HepG2 (cell line): ENCODE measurements around the gene SLC13A3. TPM values are rescaled to one million over a fixed set of nuclear protein-coding genes. Genes with fewer than 3 reads are reported as not detected.

Source experiments
- ATAC-seq: fragments of 200-7000 bp; cut with Tn5 transposase; 3 replicates; pipeline ENCODE4 v1.9.1; 2020; ENCODE audit warnings: mild to moderate bottlenecking, moderate library complexity
- BruUV-seq: library from RNA; stranded (reverse); fragments of 400-500 nt; replicated peaks from 2 replicates; lab custom pipeline; 2021; lab: Mats Ljungman, UMichigan
- CTCF ChIA-PET: fragments of 300-600 bp; formaldehyde crosslinking; extraction: SDS; loops from one replicate; lab custom pipeline; 2021; ENCODE audit warnings: low total read pairs, inconsistent platforms, low intra/inter-chr PET ratio; lab: Yijun Ruan, JAX
- POLR2A ChIA-PET: fragments of 350-600 bp; sonication (Branson Sonifier 250); formaldehyde crosslinking; loops from one replicate; lab custom pipeline; 2020; ENCODE audit warnings: antibody characterized with exemption, inconsistent platforms; lab: Yijun Ruan, JAX
- DNase-seq: peaks from one replicate; pipeline ENCODE4 v3.0.0-alpha.2; 2015; ENCODE audit warnings: low spot score
- FAIRE-seq: peaks from 3 replicates; lab custom pipeline; 2011; peaks lifted over from hg19 to GRCh38; lab: Jason Lieb, UNC
- H2AFZ ChIP-seq: one replicate; pipeline ENCODE4 v1.6.1; 2011; ENCODE audit warnings: low read length, inconsistent platforms
- H3K27ac ChIP-seq: fragments of 300-600 bp; 3 replicates; pipeline ENCODE4 v1.8.0; 2011; ENCODE audit warnings: mixed run types, mild to moderate bottlenecking, mixed read lengths, low read length, inconsistent platforms; ENCODE audit not compliant: insufficient read depth; ENCODE audit errors: extremely low read length
- H3K27me3 ChIP-seq, 2 experiments: fragments of 200-600 bp in 1 of 2; 2 replicates in 1 of 2; 3 replicates in 1 of 2; pipeline versions ENCODE4 v1.6.0 to v1.8.0; 2011; ENCODE audit warnings: low read length in 2 of 2, mild to moderate bottlenecking in 2 of 2, moderate library complexity in 2 of 2, inconsistent platforms in 1 of 2; ENCODE audit not compliant: insufficient read depth in 2 of 2, control insufficient read depth in 1 of 2
- H3K36me3 ChIP-seq, 2 experiments: fragments of 200-600 bp in 1 of 2; replicated peaks in 1 of 2; 2 replicates in 1 of 2; 3 replicates in 1 of 2; pipeline versions ENCODE4 v1.5.1 to v1.8.0; 2011; ENCODE audit warnings: low read length in 2 of 2, inconsistent platforms in 1 of 2; ENCODE audit not compliant: insufficient read depth in 2 of 2, control insufficient read depth in 1 of 2
- H3K4me1 ChIP-seq: 2 replicates; pipeline ENCODE4 v1.5.1; 2012; ENCODE audit warnings: low read length, inconsistent platforms; ENCODE audit not compliant: insufficient read depth
- H3K4me2 ChIP-seq: 2 replicates; pipeline ENCODE4 v1.6.0; 2011; ENCODE audit warnings: low read depth, low read length, inconsistent platforms
- H3K4me3 ChIP-seq, 3 experiments: fragments of 200-600 bp in 1 of 3; sonication (generic), shearing (Covaris generic) in 1 of 3; replicated peaks in 1 of 3; 2 replicates each; pipeline ENCODE4 v1.5.1; 2011 to 2016; ENCODE audit warnings: low read length in 3 of 3, inconsistent platforms in 2 of 3, low read depth in 2 of 3, mild to moderate bottlenecking in 2 of 3, control low read depth in 1 of 3, mixed read lengths in 1 of 3; ENCODE audit not compliant: insufficient read depth in 1 of 3
- H3K79me2 ChIP-seq: one replicate; pipeline ENCODE4 v1.6.1; 2011; ENCODE audit warnings: low read length, inconsistent platforms; ENCODE audit not compliant: insufficient read depth
- H3K9ac ChIP-seq: 2 replicates; pipeline ENCODE4 v1.6.0; 2011; ENCODE audit warnings: mild to moderate bottlenecking, low read depth, low read length, inconsistent platforms; ENCODE audit not compliant: insufficient read depth
- H3K9me3 ChIP-seq: 2 replicates; pipeline ENCODE4 v1.5.1; 2012; ENCODE audit warnings: mild to moderate bottlenecking, low read length
- H4K20me1 ChIP-seq: 2 replicates; pipeline ENCODE4 v1.6.0; 2011; ENCODE audit warnings: inconsistent platforms, mild to moderate bottlenecking, low read length, moderate library complexity; ENCODE audit not compliant: insufficient read depth
- ETV5 ChIP-seq: IDR thresholded peaks from 2 replicates; pipeline ENCODE4 v1.6.1; 2018; ENCODE audit warnings: missing biosample characterization, missing genetic modification reagents, inconsistent platforms, borderline replicate concordance
- IKZF1 ChIP-seq: fragments of 450-650 bp; IDR thresholded peaks from 2 replicates; pipeline ENCODE4 v1.7.1; 2016
- KLF6 ChIP-seq: IDR thresholded peaks from 2 replicates; pipeline ENCODE4 v1.8.0; 2016; ENCODE audit warnings: missing biosample characterization, missing genetic modification reagents
- MBNL3 ChIP-seq: fragments of 250-450 bp; sonication (Bioruptor Pico); conservative IDR thresholded peaks from 2 replicates; pipeline ENCODE4 v1.8.0; 2022; ENCODE audit warnings: mild to moderate bottlenecking, inconsistent platforms
- MTF2 ChIP-seq: sonication (generic); formaldehyde crosslinking; IDR thresholded peaks from 2 replicates; pipeline ENCODE4 v1.5.0; 2020; ENCODE audit warnings: missing genetic modification reagents, borderline replicate concordance
- MXD4 ChIP-seq: IDR thresholded peaks from 2 replicates; pipeline ENCODE4 v1.6.1; 2016; ENCODE audit warnings: mild to moderate bottlenecking, missing biosample characterization, missing genetic modification reagents
- NKX3-1 ChIP-seq: sonication (generic); formaldehyde crosslinking; IDR thresholded peaks from 2 replicates; pipeline ENCODE4 v1.5.0; 2020; ENCODE audit warnings: missing genetic modification reagents
- NR1H2 ChIP-seq: sonication (generic); formaldehyde crosslinking; IDR thresholded peaks from 2 replicates; pipeline ENCODE4 v1.8.1; 2022; ENCODE audit warnings: low read depth, missing genetic modification reagents, borderline replicate concordance
- PAX8 ChIP-seq: sonication (generic); formaldehyde crosslinking; IDR thresholded peaks from 2 replicates; pipeline ENCODE4 v1.8.0; 2022; ENCODE audit warnings: mild to moderate bottlenecking, missing genetic modification reagents, borderline replicate concordance
- TOE1 ChIP-seq: sonication (generic); formaldehyde crosslinking; IDR thresholded peaks from 2 replicates; pipeline ENCODE4 v1.4.0; 2020; ENCODE audit warnings: mild to moderate bottlenecking, missing genetic modification reagents
- ZMYM4 ChIP-seq: sonication (generic); formaldehyde crosslinking; IDR thresholded peaks from 2 replicates; pipeline ENCODE4 v1.8.1; 2023; ENCODE audit warnings: mild to moderate bottlenecking, missing genetic modification reagents
- ZNF564 ChIP-seq: sonication (generic); formaldehyde crosslinking; IDR thresholded peaks from 2 replicates; pipeline ENCODE4 v1.8.1; 2023; ENCODE audit warnings: mild to moderate bottlenecking, missing genetic modification reagents
- ZNF703 ChIP-seq: sonication (generic); formaldehyde crosslinking; IDR thresholded peaks from 2 replicates; pipeline ENCODE4 v1.5.1; 2020; ENCODE audit warnings: missing genetic modification reagents, mild to moderate bottlenecking, moderate library complexity, borderline replicate concordance
- ZSCAN12 ChIP-seq: sonication (generic); formaldehyde crosslinking; IDR thresholded peaks from 2 replicates; pipeline ENCODE4 v1.9.0; 2021; ENCODE audit warnings: mild to moderate bottlenecking, missing genetic modification reagents
- ZSCAN9 ChIP-seq: IDR thresholded peaks from 2 replicates; pipeline ENCODE4 v1.6.1; 2016; ENCODE audit warnings: borderline replicate concordance
- WGBS: methylation state at CpG from one replicate; pipeline ENCODE4 v1.1.6; 2017; ENCODE audit warnings: low lambda C conversion rate; 5-methylcytosine and 5-hydroxymethylcytosine counted together
- in situ Hi-C: cut with HindIII; loops from 2 replicates; pipeline ENCODE4 v1.10.0; 2017; ENCODE audit warnings: low pct_unique_long_range_greater_than_20kb; ENCODE audit not compliant: extremely low pct_ligation_motif_present
- intact Hi-C: fragments of 100-400 bp; cut with micrococcal nuclease; formaldehyde crosslinking; loops from one replicate; pipeline ENCODE4 v1.10.0; 2022; ENCODE audit not compliant: unreplicated experiment
- polyA plus RNA-seq, 8 experiments: library from polyadenylated mRNA; depleted of rRNA in 3 of 8; stranded (reverse) in 7 of 8; unstranded in 1 of 8; fragments of >200 nt; fragmentation: Illumina TruSeq in 4 of 8; extraction: Trizol in 4 of 8; gene quantifications; 2 replicates each; pipeline versions ENCODE4 v1.2.1 to v1.2.3, GENCODE V29; 2011 to 2016; ENCODE audit warnings: low read depth in 4 of 8, missing spikeins in 1 of 8, mixed read lengths in 1 of 8; ENCODE audit not compliant: insufficient read depth in 1 of 8
- total RNA-seq, 5 experiments: library from RNA; depleted of rRNA; stranded (reverse); fragments of >200 nt; fragmentation: Illumina TruSeq; extraction: Trizol; gene quantifications; 2 replicates each; pipeline ENCODE4 v1.2.3, GENCODE V29; 2016; ENCODE audit warnings: low read depth in 1 of 5
- TF ChIP-seq, protein P1 (sequence below): sonication (generic); formaldehyde crosslinking; IDR thresholded peaks from 2 replicates; pipeline ENCODE4 v1.4.0; 2020; ENCODE audit warnings: missing genetic modification reagents, borderline replicate concordance
- TF ChIP-seq, protein P2 (sequence below): sonication (generic); formaldehyde crosslinking; IDR thresholded peaks from 2 replicates; pipeline ENCODE4 v1.5.0; 2020; ENCODE audit warnings: missing genetic modification reagents
- TF ChIP-seq, protein P3 (sequence below): sonication (generic); formaldehyde crosslinking; IDR thresholded peaks from 2 replicates; pipeline ENCODE4 v1.8.0; 2022; ENCODE audit warnings: mild to moderate bottlenecking, missing genetic modification reagents

SLC13A3 gene
- total and polyA plus RNA-seq, 2 of the 13 experiments (the other 11 are each of a cell fraction or from before 2014, with no cell fraction given) = 66.5 to 76.0 TPM

DNA sequence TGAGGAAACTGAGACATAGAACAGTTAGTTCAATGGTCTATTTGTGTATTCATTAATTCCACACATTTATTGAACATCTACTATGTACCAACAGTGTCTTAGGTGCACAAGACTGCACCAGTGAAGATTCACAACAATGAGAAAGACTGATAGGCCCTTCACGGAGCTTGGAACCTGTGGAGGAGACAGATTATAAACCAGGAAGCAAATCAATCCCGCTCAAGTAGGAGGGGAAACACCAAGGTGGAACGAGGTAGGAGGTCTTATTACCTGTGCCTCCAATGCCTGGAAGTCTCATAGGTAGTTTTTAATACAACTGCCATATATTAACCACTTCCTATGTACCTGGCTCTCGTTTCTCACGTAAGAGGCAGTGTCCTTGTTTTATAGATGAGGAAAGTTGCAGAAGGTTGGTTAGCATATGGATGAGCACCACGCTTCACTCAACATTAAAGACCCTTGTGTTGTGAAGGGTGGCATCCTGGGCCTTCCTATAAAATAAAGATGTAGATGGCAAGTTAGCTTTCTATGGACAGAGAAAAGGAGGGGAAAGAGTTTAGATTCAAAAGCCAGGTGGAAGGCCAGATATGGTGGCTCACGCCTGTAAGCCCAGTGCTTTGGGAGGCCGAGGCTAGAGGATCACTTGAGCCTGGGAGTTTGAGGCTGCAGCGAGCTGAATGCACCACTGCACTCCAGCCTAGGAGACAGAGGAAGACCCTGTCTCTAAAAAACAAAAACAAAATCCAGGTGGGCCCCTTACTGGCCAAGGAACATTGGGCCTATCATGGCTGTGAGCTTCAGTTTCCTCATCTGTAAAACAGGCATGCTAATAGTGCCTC lies 45.1 kb downstream of the SLC13A3 start:
- FAIRE-seq = no peak
- CTCF ChIA-PET = no interaction called here
- 0 out of 2 replicates have a peak, but pooled peaks have one; percentile 34 for TF ChIP-seq ZMYM4
- TF ChIP-seq NR1H2 (CRISPR knock-in tag) = no peak
- TF ChIP-seq ZSCAN12 = no peak
- 0 out of 2 replicates have a peak, but pooled peaks have one; percentile 2 for TF ChIP-seq TOE1 (CRISPR knock-in tag)
- no peak for TF ChIP-seq NKX3-1 (CRISPR knock-in tag)
- TF ChIP-seq ZNF703 (CRISPR knock-in tag) = no peak
- 0 out of 2 replicates have a peak, but pooled peaks have one; percentile 1 for TF ChIP-seq ZNF564 (CRISPR knock-in tag)
- TF ChIP-seq, protein P1, sequence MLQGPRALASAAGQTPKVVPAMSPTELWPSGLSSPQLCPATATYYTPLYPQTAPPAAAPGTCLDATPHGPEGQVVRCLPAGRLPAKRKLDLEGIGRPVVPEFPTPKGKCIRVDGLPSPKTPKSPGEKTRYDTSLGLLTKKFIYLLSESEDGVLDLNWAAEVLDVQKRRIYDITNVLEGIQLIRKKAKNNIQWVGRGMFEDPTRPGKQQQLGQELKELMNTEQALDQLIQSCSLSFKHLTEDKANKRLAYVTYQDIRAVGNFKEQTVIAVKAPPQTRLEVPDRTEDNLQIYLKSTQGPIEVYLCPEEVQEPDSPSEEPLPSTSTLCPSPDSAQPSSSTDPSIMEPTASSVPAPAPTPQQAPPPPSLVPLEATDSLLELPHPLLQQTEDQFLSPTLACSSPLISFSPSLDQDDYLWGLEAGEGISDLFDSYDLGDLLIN (CRISPR knock-in tag) = no peak
- no peak for TF ChIP-seq MXD4 (CRISPR knock-in tag)
- no peak for TF ChIP-seq MBNL3 (CRISPR knock-in tag)
- TF ChIP-seq, protein P2, sequence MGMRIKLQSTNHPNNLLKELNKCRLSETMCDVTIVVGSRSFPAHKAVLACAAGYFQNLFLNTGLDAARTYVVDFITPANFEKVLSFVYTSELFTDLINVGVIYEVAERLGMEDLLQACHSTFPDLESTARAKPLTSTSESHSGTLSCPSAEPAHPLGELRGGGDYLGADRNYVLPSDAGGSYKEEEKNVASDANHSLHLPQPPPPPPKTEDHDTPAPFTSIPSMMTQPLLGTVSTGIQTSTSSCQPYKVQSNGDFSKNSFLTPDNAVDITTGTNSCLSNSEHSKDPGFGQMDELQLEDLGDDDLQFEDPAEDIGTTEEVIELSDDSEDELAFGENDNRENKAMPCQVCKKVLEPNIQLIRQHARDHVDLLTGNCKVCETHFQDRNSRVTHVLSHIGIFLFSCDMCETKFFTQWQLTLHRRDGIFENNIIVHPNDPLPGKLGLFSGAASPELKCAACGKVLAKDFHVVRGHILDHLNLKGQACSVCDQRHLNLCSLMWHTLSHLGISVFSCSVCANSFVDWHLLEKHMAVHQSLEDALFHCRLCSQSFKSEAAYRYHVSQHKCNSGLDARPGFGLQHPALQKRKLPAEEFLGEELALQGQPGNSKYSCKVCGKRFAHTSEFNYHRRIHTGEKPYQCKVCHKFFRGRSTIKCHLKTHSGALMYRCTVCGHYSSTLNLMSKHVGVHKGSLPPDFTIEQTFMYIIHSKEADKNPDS (CRISPR knock-in tag) = 0 out of 2 replicates have a peak, but pooled peaks have one; percentile 28
- TF ChIP-seq MTF2 (CRISPR knock-in tag) = 0 out of 2 replicates have a peak, but pooled peaks have one; percentile 13
- TF ChIP-seq PAX8 (CRISPR knock-in tag) = 0 out of 2 replicates have a peak, but pooled peaks have one; percentile 54
- no peak for TF ChIP-seq IKZF1
- no peak for TF ChIP-seq ZSCAN9
- no peak for TF ChIP-seq ETV5 (CRISPR knock-in tag)
- no peak for TF ChIP-seq KLF6 (CRISPR knock-in tag)
- TF ChIP-seq, protein P3, sequence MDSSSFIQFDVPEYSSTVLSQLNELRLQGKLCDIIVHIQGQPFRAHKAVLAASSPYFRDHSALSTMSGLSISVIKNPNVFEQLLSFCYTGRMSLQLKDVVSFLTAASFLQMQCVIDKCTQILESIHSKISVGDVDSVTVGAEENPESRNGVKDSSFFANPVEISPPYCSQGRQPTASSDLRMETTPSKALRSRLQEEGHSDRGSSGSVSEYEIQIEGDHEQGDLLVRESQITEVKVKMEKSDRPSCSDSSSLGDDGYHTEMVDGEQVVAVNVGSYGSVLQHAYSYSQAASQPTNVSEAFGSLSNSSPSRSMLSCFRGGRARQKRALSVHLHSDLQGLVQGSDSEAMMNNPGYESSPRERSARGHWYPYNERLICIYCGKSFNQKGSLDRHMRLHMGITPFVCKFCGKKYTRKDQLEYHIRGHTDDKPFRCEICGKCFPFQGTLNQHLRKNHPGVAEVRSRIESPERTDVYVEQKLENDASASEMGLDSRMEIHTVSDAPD (CRISPR knock-in tag) = peak; percentile 63; the same call in 1 of the 2 replicates

More for the DNA sequence above, 45.1 kb downstream of the SLC13A3 start:
- WGBS = 96% methylated on average over 9 of the region's 9 CpGs
- no TSS peak for BruUV-seq
- H4K20me1 ChIP-seq = no peaks in the 10 kb centered on the region
- no peaks in the 10 kb centered on the region for H3K9me3 ChIP-seq
- no peak overlapping the region for H3K4me2 ChIP-seq
- no peak overlapping the region for H2AFZ ChIP-seq
- POLR2A ChIA-PET = interaction anchor here (1.0 to 2.3 kb wide), 8 partner anchors 7 to 83 kb away, joined by 3 to 22 read pairs (median 10); no protein-coding TSS in a partner anchor
- H3K79me2 ChIP-seq = no peaks in the 10 kb centered on the region
- intact Hi-C loops (loop anchor here (2.0 kb wide), 2 partner anchors 21 to 43 kb away; no protein-coding TSS in a partner anchor), in situ Hi-C loops (no loop called here)
- DNase-seq = no peak
- peaks cover 13 to 21% of the 10 kb centered on the region in 2 experiments for H3K36me3 ChIP-seq
- H3K4me3 ChIP-seq = no peak overlapping the region
- no peak overlapping the region; the same call in 1 of the 2 replicates for H3K9ac ChIP-seq
- no peaks in the 10 kb centered on the region for H3K27me3 ChIP-seq
- H3K27ac ChIP-seq = peak overlapping the region; percentile 80
- H3K4me1 ChIP-seq = peaks cover 83% of the 10 kb centered on the region
- ATAC-seq = no peak
